Endothelial cell of umbilical vein (primary cell): ENCODE results near the gene PLXNA4. TPM values are rescaled to one million over a fixed set of nuclear protein-coding genes. Genes with fewer than 3 reads are reported as not detected.

Source experiments
- BruUV-seq: library from RNA; stranded (reverse); fragments of 400-500 nt; replicated peaks from 2 replicates; lab custom pipeline; 2021; lab: Mats Ljungman, UMichigan
- CTCF ChIA-PET: fragments of 300-600, 350-600 bp; sonication (Branson Sonifier 250); formaldehyde crosslinking; loops from one replicate; lab custom pipeline; 2021; ENCODE audit warnings: antibody characterized with exemption, inconsistent platforms; lab: Charles Lee
- POLR2A ChIA-PET: fragments of 300-600, 350-600 bp; sonication (Branson Sonifier 250); formaldehyde crosslinking; loops from one replicate; lab custom pipeline; 2021; ENCODE audit warnings: antibody characterized with exemption, inconsistent platforms; lab: Charles Lee
- DNase-seq: peaks from one replicate; pipeline ENCODE4 v3.0.0-alpha.2; 2011; ENCODE audit warnings: low read depth, low spot score
- FAIRE-seq: peaks from 2 replicates; lab custom pipeline; 2011; peaks lifted over from hg19 to GRCh38; lab: Jason Lieb, UNC
- H2AFZ ChIP-seq: 2 replicates; pipeline ENCODE4 v1.6.0; 2012; ENCODE audit warnings: low read depth, low read length, control low read depth, inconsistent platforms
- H3K27ac ChIP-seq: 2 replicates; pipeline ENCODE4 v1.5.1; 2011; ENCODE audit warnings: low read depth, mild to moderate bottlenecking, control low read depth, low read length, moderate library complexity; ENCODE audit not compliant: insufficient read depth
- H3K27me3 ChIP-seq, 2 experiments: 2 replicates each; pipeline versions ENCODE4 v1.6.0 to v1.6.1; 2011; ENCODE audit warnings: low read length in 2 of 2, mixed read lengths in 1 of 2; ENCODE audit not compliant: control insufficient read depth in 2 of 2, insufficient read depth in 2 of 2
- H3K36me3 ChIP-seq, 2 experiments: 2 replicates in 1 of 2; 3 replicates in 1 of 2; pipeline ENCODE4 v1.5.1; 2011; ENCODE audit warnings: low read length in 2 of 2, mild to moderate bottlenecking in 1 of 2, moderate library complexity in 1 of 2; ENCODE audit not compliant: control insufficient read depth in 2 of 2, insufficient read depth in 2 of 2; ENCODE audit errors: extremely low read depth in 1 of 2
- H3K4me1 ChIP-seq: 3 replicates; pipeline ENCODE4 v1.5.1; 2011; ENCODE audit warnings: mild to moderate bottlenecking, low read length; ENCODE audit not compliant: control insufficient read depth, insufficient read depth; ENCODE audit errors: extremely low read depth
- H3K4me2 ChIP-seq: 2 replicates; pipeline ENCODE4 v1.6.1; 2011; ENCODE audit warnings: low read length, control low read depth, mixed read lengths; ENCODE audit not compliant: insufficient read depth
- H3K4me3 ChIP-seq, 3 experiments: fragments of 200-600 bp in 1 of 3; sonication (generic), shearing (Covaris generic) in 1 of 3; replicated peaks in 1 of 3; 2 replicates each; pipeline ENCODE4 v1.5.1; 2011 to 2016; ENCODE audit warnings: control low read depth in 3 of 3, low read length in 3 of 3, mild to moderate bottlenecking in 2 of 3, inconsistent platforms in 1 of 3, low read depth in 1 of 3, moderate library complexity in 1 of 3; ENCODE audit not compliant: insufficient read depth in 1 of 3
- H3K79me2 ChIP-seq: 2 replicates; pipeline ENCODE4 v1.6.0; 2012; ENCODE audit warnings: low read length, inconsistent platforms; ENCODE audit not compliant: control insufficient read depth, insufficient read depth
- H3K9ac ChIP-seq: replicated peaks from 2 replicates; pipeline ENCODE3; 2011; ENCODE audit warnings: low read length, control low read depth; ENCODE audit not compliant: insufficient read depth; ENCODE audit errors: extremely low read depth
- H3K9me1 ChIP-seq: replicated peaks from 3 replicates; pipeline ENCODE4 v1.6.0; 2011; ENCODE audit warnings: mild to moderate bottlenecking, low read length; ENCODE audit not compliant: control insufficient read depth, insufficient read depth; ENCODE audit errors: extremely low read depth
- H3K9me3 ChIP-seq: replicated peaks from 2 replicates; pipeline ENCODE4 v1.5.1; 2012; ENCODE audit warnings: low read length, inconsistent platforms; ENCODE audit not compliant: control insufficient read depth, insufficient read depth
- H4K20me1 ChIP-seq: replicated peaks from 2 replicates; pipeline ENCODE3; 2011; ENCODE audit warnings: mild to moderate bottlenecking, low read length; ENCODE audit not compliant: control insufficient read depth, insufficient read depth; ENCODE audit errors: extremely low read depth
- CTCF ChIP-seq, 2 donors: IDR thresholded peaks; 1 replicate in 1 of 2; 2 replicates in 1 of 2; pipeline ENCODE4 v1.5.1; 2011; ENCODE audit warnings: low read length in 2 of 2, mild to moderate bottlenecking in 2 of 2, moderate library complexity in 2 of 2, control low read depth in 1 of 2, inconsistent platforms in 1 of 2, low read depth in 1 of 2; ENCODE audit not compliant: insufficient read depth in 1 of 2; ENCODE audit errors: extremely low read depth in 1 of 2
- EZH2 ChIP-seq: IDR thresholded peaks from 2 replicates; pipeline ENCODE4 v1.6.1; 2012; ENCODE audit warnings: borderline replicate concordance, low read depth, mild to moderate bottlenecking, moderate library complexity, low read length, inconsistent platforms; ENCODE audit not compliant: severe bottlenecking
- FOS ChIP-seq: IDR thresholded peaks from 2 replicates; pipeline ENCODE4 v1.6.1; 2011; ENCODE audit warnings: mild to moderate bottlenecking, low read length, moderate library complexity, borderline replicate concordance; ENCODE audit not compliant: insufficient read depth
- GATA2 ChIP-seq: IDR thresholded peaks from 2 replicates; pipeline ENCODE4 v1.7.0; 2011; ENCODE audit warnings: low read depth, mild to moderate bottlenecking, moderate library complexity, mixed read lengths, low read length; ENCODE audit not compliant: insufficient read length, insufficient read depth
- JUN ChIP-seq: IDR thresholded peaks from 2 replicates; pipeline ENCODE4 v1.6.1; 2011; ENCODE audit warnings: borderline replicate concordance, low read depth; ENCODE audit not compliant: insufficient read length, insufficient read depth
- MAX ChIP-seq: IDR thresholded peaks from 2 replicates; pipeline ENCODE4 v1.6.1; 2011; ENCODE audit not compliant: insufficient read depth, insufficient read length
- POLR2A ChIP-seq: IDR thresholded peaks from 2 replicates; pipeline ENCODE4 v1.6.1; 2012; ENCODE audit warnings: low read depth, mild to moderate bottlenecking, control low read depth, low read length
- POLR2AphosphoS5 ChIP-seq: IDR thresholded peaks from 2 replicates; pipeline ENCODE4 v1.6.1; 2012; ENCODE audit warnings: low read depth, mild to moderate bottlenecking, control low read depth, low read length, moderate library complexity; ENCODE audit not compliant: insufficient read depth
- dilution Hi-C: fragments of 300-500 bp; cut with MboI; formaldehyde crosslinking; loops from one replicate; pipeline ENCODE4 v1.15.0; 2019; ENCODE audit warnings: low sequenced_read_pairs; ENCODE audit not compliant: extremely low pct_ligation_motif_present
- intact Hi-C: fragments of 100-400 bp; cut with micrococcal nuclease; formaldehyde crosslinking; loops from one replicate; pipeline ENCODE4 v1.10.0; 2022
- polyA plus RNA-seq, 4 experiments: library from polyadenylated mRNA; depleted of rRNA in 3 of 4; stranded (reverse) in 3 of 4; unstranded in 1 of 4; fragments of >200 nt; gene quantifications; 2 replicates each; pipeline versions ENCODE4 v1.2.1 to v1.2.3, GENCODE V29; 2011 to 2012; ENCODE audit warnings: missing spikeins in 1 of 4
- total RNA-seq: library from RNA; stranded (reverse); gene quantifications from 2 replicates; pipeline ENCODE4 v1.2.3, GENCODE V29; 2021

Gene PLXNA4
- total and polyA plus RNA-seq, 2 donors (not counting 3 experiments of a cell fraction or from before 2014, with no cell fraction given): 12.1 to 20.4 TPM

- Histone ChIP-seq H2AFZ (no peak overlapping the region), H3K4me3 (no peak overlapping the region), H4K20me1 (no peaks in the 10 kb centered on the region), H3K36me3 (no peaks in the 10 kb centered on the region), H3K27me3 (no peaks in the 10 kb centered on the region), H3K9me1 (no peaks in the 10 kb centered on the region), H3K9me3 (no peaks in the 10 kb centered on the region), H3K4me2 (no peak overlapping the region), H3K79me2 (no peaks in the 10 kb centered on the region), H3K4me1 (peaks cover under 1% of the 10 kb centered on the region), H3K27ac (no peak overlapping the region), H3K9ac (no peak overlapping the region)
- dilution Hi-C loops: no loop called here
- BruUV-seq: no TSS peak
- POLR2A ChIA-PET: no interaction called here
- FAIRE-seq (no peak), DNase-seq (no peak)
- CTCF ChIA-PET: interaction anchor here (0.7 to 2.4 kb wide), 3 partner anchors 12 to 180 kb away, joined by 3 to 7 read pairs (median 3); no protein-coding TSS in a partner anchor
- no peak for TF ChIP-seq POLR2AphosphoS5
- no peak for TF ChIP-seq GATA2
- TF ChIP-seq MAX: no peak
- TF ChIP-seq POLR2A: no peak
- no peak for TF ChIP-seq CTCF (IDR thresholded peaks at IDR 0.05; ENCODE audit: extremely low read depth in 1 of 2, insufficient read depth in 1 of 2, low read depth in 1 of 2, low read length in 2 of 2)
- no peak for TF ChIP-seq EZH2
- TF ChIP-seq FOS: no peak
- no peak for TF ChIP-seq JUN
- intact Hi-C loops: no loop called here
These were observed 175.6 kb downstream of the PLXNA4 start for GRCh38 chr7:132400561-132401142.
